ENCODE results near the gene RAE1. TPM values are rescaled to one million over a fixed set of nuclear protein-coding genes. Genes with fewer than 3 reads are reported as not detected.

Gene RAE1
- total RNA-seq, 1 donor from 2014 or later = 9.5 TPM

- intact Hi-C loops (cut with DNase I) = no loop called here
- TF ChIP-seq CTCF (IDR thresholded peaks at IDR 0.05) = no peak
- H3K27me3 ChIP-seq = no peaks in the 10 kb centered on the region
- no peak overlapping the region for H3K27ac ChIP-seq
- H3K9me3 ChIP-seq = no peaks in the 10 kb centered on the region
- H3K4me1 ChIP-seq = peaks cover 16 to 27% of the 10 kb centered on the region in 2 donors
- peaks cover 49 to 80% of the 10 kb centered on the region in 2 donors for H3K36me3 ChIP-seq
- no peak for DNase-seq (ENCODE audit: low spot score in 2 of 2)
- H3K4me3 ChIP-seq = no peak overlapping the region
These were observed 52.2 kb downstream of the RAE1 start for GRCh38 chr20:57403216-57403615.

GRCh38 chr20:57404006-57404405, 53.0 kb downstream of the RAE1 start:
- DNase-seq (ENCODE audit: low spot score in 2 of 2) = no peak
- H3K9me3 ChIP-seq = no peaks in the 10 kb centered on the region
- TF ChIP-seq CTCF (IDR thresholded peaks at IDR 0.05) = no peak
- peaks cover 19 to 27% of the 10 kb centered on the region in 2 donors for H3K4me1 ChIP-seq
- H3K27ac ChIP-seq = no peak overlapping the region
- intact Hi-C loops (cut with DNase I) = no loop called here
- H3K4me3 ChIP-seq = no peak overlapping the region
- H3K27me3 ChIP-seq = no peaks in the 10 kb centered on the region
- peaks cover 49 to 82% of the 10 kb centered on the region in 2 donors for H3K36me3 ChIP-seq

GRCh38 chr20:57404419-57405072, 53.5 kb downstream of the RAE1 start:
- Histone ChIP-seq H3K4me3 (no peak overlapping the region), H3K27ac (no peak overlapping the region), H3K4me1 (peaks cover 16 to 27% of the 10 kb centered on the region in 2 donors), H3K27me3 (no peaks in the 10 kb centered on the region), H3K36me3 (peaks cover 52 to 82% of the 10 kb centered on the region in 2 donors), H3K9me3 (no peaks in the 10 kb centered on the region)
- intact Hi-C loops (cut with DNase I) = no loop called here
- no peak for TF ChIP-seq CTCF (IDR thresholded peaks at IDR 0.05)
- no peak for DNase-seq (ENCODE audit: low spot score in 2 of 2)

GRCh38 chr20:57405236-57406016, 54.4 kb downstream of the RAE1 start:
- Histone ChIP-seq H3K36me3 (peaks cover 56 to 75% of the 10 kb centered on the region in 2 donors), H3K9me3 (no peaks in the 10 kb centered on the region), H3K27me3 (no peaks in the 10 kb centered on the region), H3K4me1 (peaks cover 14 to 21% of the 10 kb centered on the region in 2 donors), H3K4me3 (no peak overlapping the region), H3K27ac (no peak overlapping the region)
- intact Hi-C loops (cut with DNase I) = no loop called here
- TF ChIP-seq CTCF (IDR thresholded peaks at IDR 0.05) = no peak
- no peak for DNase-seq (ENCODE audit: low spot score in 2 of 2)

- peaks cover 43 to 56% of the 10 kb centered on the region in 2 donors for H3K36me3 ChIP-seq
These were observed 56.5 kb downstream of the RAE1 start for GRCh38 chr20:57407541-57407956.

More at GRCh38 chr20:57407541-57407956, 56.5 kb downstream of the RAE1 start:
- Histone ChIP-seq H3K27me3 (no peaks in the 10 kb centered on the region), H3K4me1 (peaks cover 14 to 21% of the 10 kb centered on the region in 2 donors), H3K4me3 (no peak overlapping the region), H3K9me3 (no peaks in the 10 kb centered on the region), H3K27ac (peak overlapping the region; percentile 17 to 88)
- intact Hi-C loops (cut with DNase I) = no loop called here
- no peak for TF ChIP-seq CTCF (IDR thresholded peaks at IDR 0.05)
- no peak for DNase-seq (ENCODE audit: low spot score in 2 of 2)

Measured in ascending aorta (tissue), 2 donors.